Measurements from ENCODE around the gene UTP25.

UTP25 gene

GRCh38 chr1:209816923-209817322 is 10.8 kb upstream of the UTP25 start:
- Mint-ChIP-seq H3K36me3 (ENCODE audit: low read depth) (no peaks in the 10 kb centered on the region), H3K27me3 (peaks cover 23% of the 10 kb centered on the region), H3K9me3 (no peaks in the 10 kb centered on the region), H3K4me3 (no peak overlapping the region), H3K27ac (peak overlapping the region; percentile 36), H3K4me1 (ENCODE audit: low read depth) (peaks cover 22% of the 10 kb centered on the region)

GRCh38 chr1:209817691-209818090 is 10.1 kb upstream of the UTP25 start:
- Mint-ChIP-seq H3K27ac (no peak overlapping the region), H3K4me3 (no peak overlapping the region), H3K9me3 (no peaks in the 10 kb centered on the region), H3K36me3 (ENCODE audit: low read depth) (no peaks in the 10 kb centered on the region), H3K27me3 (peaks cover 26% of the 10 kb centered on the region), H3K4me1 (ENCODE audit: low read depth) (peaks cover 24% of the 10 kb centered on the region)

GRCh38 chr1:209819058-209819457 is 8.7 kb upstream of the UTP25 start:
- H3K27ac Mint-ChIP-seq = no peak overlapping the region
- H3K36me3 Mint-ChIP-seq (ENCODE audit: low read depth) = no peaks in the 10 kb centered on the region
- H3K4me3 Mint-ChIP-seq = no peak overlapping the region
- no peaks in the 10 kb centered on the region for H3K9me3 Mint-ChIP-seq
- peaks cover 30% of the 10 kb centered on the region for H3K27me3 Mint-ChIP-seq
- H3K4me1 Mint-ChIP-seq (ENCODE audit: low read depth) = peaks cover 33% of the 10 kb centered on the region

GRCh38 chr1:209820986-209821385 is 6.8 kb upstream of the UTP25 start:
- Mint-ChIP-seq H3K9me3 (no peaks in the 10 kb centered on the region), H3K27me3 (peaks cover 30% of the 10 kb centered on the region), H3K4me1 (ENCODE audit: low read depth) (peaks cover 24% of the 10 kb centered on the region), H3K4me3 (no peak overlapping the region), H3K27ac (no peak overlapping the region), H3K36me3 (ENCODE audit: low read depth) (no peaks in the 10 kb centered on the region)

- Mint-ChIP-seq H3K4me1 (ENCODE audit: low read depth) (peaks cover 22% of the 10 kb centered on the region), H3K36me3 (ENCODE audit: low read depth) (no peaks in the 10 kb centered on the region), H3K27ac (no peak overlapping the region), H3K27me3 (peaks cover 30% of the 10 kb centered on the region), H3K9me3 (no peaks in the 10 kb centered on the region), H3K4me3 (no peak overlapping the region)
Measured at GRCh38 chr1:209822706-209823105, 5.1 kb upstream of the UTP25 start.

DNA sequence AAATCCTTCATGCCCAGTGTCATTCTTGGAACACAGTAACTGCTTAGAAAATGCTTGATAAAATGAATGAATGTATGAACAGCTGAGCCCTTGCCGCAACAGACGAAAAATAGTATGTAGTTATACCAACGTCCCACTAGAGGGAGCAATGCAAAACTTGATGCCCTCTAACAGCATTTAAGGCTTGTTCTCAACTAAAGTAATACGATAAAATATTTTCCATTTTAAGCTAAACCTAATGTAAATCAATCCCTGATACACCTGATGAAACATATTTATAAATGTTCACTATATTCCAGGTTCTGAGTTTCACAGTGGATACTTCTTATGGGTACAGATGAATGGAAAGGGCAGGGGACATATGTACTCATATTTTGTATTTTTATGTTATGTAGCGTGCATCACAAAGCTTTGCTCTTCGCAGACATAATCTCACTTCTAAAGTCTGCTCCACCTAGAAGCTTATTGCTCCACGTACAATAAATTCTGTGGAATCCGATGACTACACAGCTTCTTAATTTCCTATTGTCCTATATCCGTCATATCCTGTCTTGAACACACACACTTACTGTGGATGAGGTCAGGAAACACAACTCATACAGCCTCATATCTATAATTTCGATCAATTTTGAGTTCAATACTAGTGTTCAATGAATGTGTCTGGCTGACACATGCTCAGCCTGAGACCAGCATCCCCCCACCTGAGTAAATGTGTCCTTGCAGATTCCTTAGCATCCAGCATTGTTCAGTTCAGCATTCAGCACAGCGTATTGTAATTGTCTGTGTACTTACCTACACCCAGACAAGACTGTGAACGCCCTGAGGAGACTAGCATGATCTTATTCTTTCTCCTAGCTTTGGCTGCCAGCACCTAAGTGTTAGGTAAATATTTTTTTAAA is 4.4 kb upstream of the UTP25 start:
- peaks cover 27% of the 10 kb centered on the region for H3K4me1 Mint-ChIP-seq (ENCODE audit: low read depth)
- peak overlapping the region; percentile 12 for H3K27ac Mint-ChIP-seq
- H3K27me3 Mint-ChIP-seq = peaks cover 30% of the 10 kb centered on the region

GRCh38 chr1:209825591-209826434 is 2.0 kb upstream of the UTP25 start:
- Mint-ChIP-seq H3K4me3 (no peak overlapping the region), H3K27me3 (peaks cover 16% of the 10 kb centered on the region), H3K4me1 (ENCODE audit: low read depth) (peaks cover 46% of the 10 kb centered on the region), H3K9me3 (no peaks in the 10 kb centered on the region), H3K27ac (no peak overlapping the region), H3K36me3 (ENCODE audit: low read depth) (peaks cover 15% of the 10 kb centered on the region)

More for the DNA sequence above, 4.4 kb upstream of the UTP25 start:
- H3K9me3 Mint-ChIP-seq = no peaks in the 10 kb centered on the region
- H3K4me3 Mint-ChIP-seq = no peak overlapping the region
- H3K36me3 Mint-ChIP-seq (ENCODE audit: low read depth) = no peaks in the 10 kb centered on the region

DNA sequence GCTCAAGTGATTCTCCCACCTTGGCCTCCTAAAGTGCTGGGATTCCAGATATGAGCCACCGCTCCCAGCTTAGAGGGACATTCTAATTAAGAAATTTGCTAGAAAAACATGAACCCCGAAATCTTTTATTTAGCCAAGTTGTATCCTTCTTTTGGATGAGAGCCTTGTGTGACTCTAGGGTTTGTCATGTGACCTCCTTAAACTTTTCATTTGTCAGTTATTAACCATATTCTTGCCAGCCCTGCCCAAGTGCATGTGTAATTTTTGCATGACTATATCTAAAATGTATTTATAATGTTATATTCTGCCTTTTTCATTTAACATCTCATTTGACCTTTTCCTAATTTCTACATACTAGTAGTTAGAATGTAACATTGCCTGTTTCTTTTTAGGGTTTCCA is 1.9 kb downstream of the UTP25 start:
- H3K9me3 Mint-ChIP-seq = no peaks in the 10 kb centered on the region
- H3K4me1 Mint-ChIP-seq (ENCODE audit: low read depth) = peaks cover 62% of the 10 kb centered on the region
- peaks cover 53% of the 10 kb centered on the region for H3K36me3 Mint-ChIP-seq (ENCODE audit: low read depth)
- H3K4me3 Mint-ChIP-seq = peak overlapping the region; percentile 86
- no peaks in the 10 kb centered on the region for H3K27me3 Mint-ChIP-seq
- H3K27ac Mint-ChIP-seq = no peak overlapping the region

GRCh38 chr1:209830722-209831121 is 3.0 kb downstream of the UTP25 start:
- H3K4me1 Mint-ChIP-seq (ENCODE audit: low read depth) = peaks cover 72% of the 10 kb centered on the region
- H3K27me3 Mint-ChIP-seq = no peaks in the 10 kb centered on the region
- H3K36me3 Mint-ChIP-seq (ENCODE audit: low read depth) = peaks cover 63% of the 10 kb centered on the region
- no peaks in the 10 kb centered on the region for H3K9me3 Mint-ChIP-seq
- H3K4me3 Mint-ChIP-seq = peak overlapping the region; percentile 0
- H3K27ac Mint-ChIP-seq = no peak overlapping the region

DNA sequence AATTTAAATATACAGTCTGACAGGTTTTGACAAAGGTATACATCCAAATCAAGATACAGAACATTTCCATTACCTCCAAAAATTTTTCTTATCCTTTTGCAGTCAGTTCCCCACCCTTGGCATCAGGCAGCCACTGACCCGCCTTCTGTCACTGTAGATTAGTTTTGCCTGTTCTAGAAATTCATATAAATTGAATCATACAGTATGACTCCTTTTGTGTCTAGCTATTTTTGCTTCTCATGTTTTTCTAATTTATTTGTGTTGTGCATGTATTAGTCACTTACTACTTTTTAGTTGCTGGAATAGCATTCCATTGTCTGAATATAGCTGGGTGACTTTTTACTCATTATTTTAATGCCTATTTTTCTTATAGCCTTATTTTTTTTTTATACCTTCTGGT is 3.8 kb downstream of the UTP25 start:
- Mint-ChIP-seq H3K4me1 (ENCODE audit: low read depth) (peaks cover 81% of the 10 kb centered on the region), H3K27me3 (no peaks in the 10 kb centered on the region), H3K36me3 (ENCODE audit: low read depth) (peaks cover 72% of the 10 kb centered on the region), H3K4me3 (no peak overlapping the region), H3K9me3 (no peaks in the 10 kb centered on the region), H3K27ac (no peak overlapping the region)

DNA sequence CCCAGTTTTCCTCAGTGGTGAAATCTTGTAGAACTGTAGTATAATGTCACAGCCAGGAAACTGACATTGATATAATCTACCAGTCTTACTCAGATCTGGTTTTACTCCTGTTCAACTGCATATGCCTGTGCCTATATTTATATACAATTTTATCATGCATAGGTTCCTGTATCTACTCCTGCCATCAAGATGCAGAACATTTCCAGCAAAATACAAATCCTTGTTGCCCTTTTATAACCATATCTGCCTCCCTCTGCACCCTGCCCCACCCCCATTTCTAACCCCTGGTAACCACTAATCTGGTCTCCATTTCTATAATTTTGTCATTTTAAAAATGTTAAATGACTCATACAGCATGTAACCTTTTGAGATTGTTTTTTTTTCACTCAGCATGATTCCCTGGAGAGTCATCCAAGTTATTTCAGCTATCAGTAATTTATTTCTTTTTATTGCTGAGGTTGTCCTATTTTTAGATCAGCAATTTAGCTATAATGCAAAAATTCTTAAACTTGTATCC is 8.1 kb downstream of the UTP25 start:
- peaks cover 99% of the 10 kb centered on the region for H3K36me3 Mint-ChIP-seq (ENCODE audit: low read depth)
- H3K27me3 Mint-ChIP-seq = no peaks in the 10 kb centered on the region
- peak overlapping the region; percentile 80 for H3K27ac Mint-ChIP-seq
- H3K4me3 Mint-ChIP-seq = peak overlapping the region; percentile 44
- peaks cover 78% of the 10 kb centered on the region for H3K4me1 Mint-ChIP-seq (ENCODE audit: low read depth)
- H3K9me3 Mint-ChIP-seq = no peaks in the 10 kb centered on the region

- Mint-ChIP-seq H3K4me1 (ENCODE audit: low read depth) (peaks cover 77% of the 10 kb centered on the region), H3K27me3 (no peaks in the 10 kb centered on the region), H3K36me3 (ENCODE audit: low read depth) (peaks cover 100% of the 10 kb centered on the region), H3K4me3 (no peak overlapping the region), H3K9me3 (no peaks in the 10 kb centered on the region), H3K27ac (no peak overlapping the region)
Measured at GRCh38 chr1:209837671-209838070, 9.9 kb downstream of the UTP25 start.

GRCh38 chr1:209838537-209838936 is 10.8 kb downstream of the UTP25 start:
- Mint-ChIP-seq H3K27ac (peak overlapping the region; percentile 94), H3K36me3 (ENCODE audit: low read depth) (peaks cover 100% of the 10 kb centered on the region), H3K27me3 (no peaks in the 10 kb centered on the region), H3K4me3 (no peak overlapping the region), H3K9me3 (no peaks in the 10 kb centered on the region), H3K4me1 (ENCODE audit: low read depth) (peaks cover 69% of the 10 kb centered on the region)

GRCh38 chr1:209839875-209840546 is 12.2 kb downstream of the UTP25 start:
- Mint-ChIP-seq H3K36me3 (ENCODE audit: low read depth) (peaks cover 95% of the 10 kb centered on the region), H3K27me3 (no peaks in the 10 kb centered on the region), H3K4me3 (peak overlapping the region; percentile 54), H3K4me1 (ENCODE audit: low read depth) (peaks cover 57% of the 10 kb centered on the region), H3K9me3 (no peaks in the 10 kb centered on the region), H3K27ac (peak overlapping the region; percentile 94)

Data from stimulated activated naive CD8-positive, alpha-beta T cell treated with anti-CD3 and anti-CD28 coated beads, Interleukin-15, Interleukin-2, amounts not matched to agents 100 ng/mL and 50 ng/mL, for 24 hours (primary cell).